ENCODE data around the gene CDR2. TPM values are rescaled to one million over a fixed set of nuclear protein-coding genes. Genes with fewer than 3 reads are reported as not detected.

CDR2 gene
- total RNA-seq, 1 experiment from 2014 or later = 23.9 TPM

- intact Hi-C loops (cut with micrococcal nuclease) = no loop called here
- peaks cover 10% of the 10 kb centered on the region for H3K4me1 Mint-ChIP-seq (ENCODE audit: insufficient read depth, unreplicated experiment)
- H3K9me3 Mint-ChIP-seq (ENCODE audit: unreplicated experiment) = no peaks in the 10 kb centered on the region
- H3K4me3 Mint-ChIP-seq (ENCODE audit: unreplicated experiment) = no peak overlapping the region
- BruUV-seq (replicated peaks) = no TSS peak
- CTCF ChIA-PET = interaction anchor here (1.0 to 2.0 kb wide), 4 partner anchors 10 to 25 kb away, joined by 3 to 10 read pairs (median 4); no protein-coding TSS in a partner anchor
- TF ChIP-seq CTCF (IDR thresholded peaks at IDR 0.05; ENCODE audit: unreplicated experiment) = no peak
- POLR2A ChIA-PET = interaction anchor here (0.7 to 3.8 kb wide), 6 partner anchors 9 to 29 kb away, joined by 3 to 14 read pairs (median 4); no protein-coding TSS in a partner anchor
- peaks cover 73% of the 10 kb centered on the region for H3K36me3 Mint-ChIP-seq (ENCODE audit: insufficient read depth, unreplicated experiment)
- H3K27me3 Mint-ChIP-seq (ENCODE audit: insufficient read depth, unreplicated experiment) = no peaks in the 10 kb centered on the region
- DNase-seq (ENCODE audit: unreplicated experiment) = no peak
- no peak overlapping the region for H3K27ac Mint-ChIP-seq (ENCODE audit: low read depth, unreplicated experiment)
These were observed 27.9 kb downstream of the CDR2 start for GRCh38 chr16:22346483-22346882.

GRCh38 chr16:22342082-22342481 lies 32.3 kb downstream of the CDR2 start:
- H3K36me3 Mint-ChIP-seq (ENCODE audit: insufficient read depth, unreplicated experiment) = peaks cover 51% of the 10 kb centered on the region
- TF ChIP-seq CTCF (IDR thresholded peaks at IDR 0.05; ENCODE audit: unreplicated experiment) = no peak
- ChIA-PET CTCF (interaction anchor here (0.7 to 2.2 kb wide), 3 partner anchors 12 to 213 kb away, joined by 3 to 9 read pairs (median 3); no protein-coding TSS in a partner anchor), POLR2A (interaction anchor here (2.4 kb wide), 1 partner anchor 11 kb away, joined by 9 read pairs; no protein-coding TSS in a partner anchor)
- no peak overlapping the region for H3K27ac Mint-ChIP-seq (ENCODE audit: low read depth, unreplicated experiment)
- H3K9me3 Mint-ChIP-seq (ENCODE audit: unreplicated experiment) = peaks cover 10% of the 10 kb centered on the region
- no peaks in the 10 kb centered on the region for H3K4me1 Mint-ChIP-seq (ENCODE audit: insufficient read depth, unreplicated experiment)
- no TSS peak for BruUV-seq (replicated peaks)
- intact Hi-C loops (cut with micrococcal nuclease) = no loop called here
- no peak for DNase-seq (ENCODE audit: unreplicated experiment)
- H3K27me3 Mint-ChIP-seq (ENCODE audit: insufficient read depth, unreplicated experiment) = no peaks in the 10 kb centered on the region
- H3K4me3 Mint-ChIP-seq (ENCODE audit: unreplicated experiment) = no peak overlapping the region

GRCh38 chr16:22340945-22341344 lies 33.5 kb downstream of the CDR2 start:
- no peak for TF ChIP-seq CTCF (IDR thresholded peaks at IDR 0.05; ENCODE audit: unreplicated experiment)
- BruUV-seq (replicated peaks) = no TSS peak
- H3K27ac Mint-ChIP-seq (ENCODE audit: low read depth, unreplicated experiment) = no peak overlapping the region
- H3K9me3 Mint-ChIP-seq (ENCODE audit: unreplicated experiment) = peaks cover 18% of the 10 kb centered on the region
- no peak for DNase-seq (ENCODE audit: unreplicated experiment)
- no peak overlapping the region for H3K4me3 Mint-ChIP-seq (ENCODE audit: unreplicated experiment)
- H3K36me3 Mint-ChIP-seq (ENCODE audit: insufficient read depth, unreplicated experiment) = peaks cover 50% of the 10 kb centered on the region
- no peaks in the 10 kb centered on the region for H3K27me3 Mint-ChIP-seq (ENCODE audit: insufficient read depth, unreplicated experiment)
- intact Hi-C loops (cut with micrococcal nuclease) = no loop called here
- ChIA-PET CTCF (no interaction called here), POLR2A (no interaction called here)
- no peaks in the 10 kb centered on the region for H3K4me1 Mint-ChIP-seq (ENCODE audit: insufficient read depth, unreplicated experiment)

- no peak for DNase-seq (ENCODE audit: unreplicated experiment)
- Mint-ChIP-seq H3K36me3 (ENCODE audit: insufficient read depth, unreplicated experiment) (peaks cover 56% of the 10 kb centered on the region), H3K27me3 (ENCODE audit: insufficient read depth, unreplicated experiment) (no peaks in the 10 kb centered on the region), H3K27ac (ENCODE audit: low read depth, unreplicated experiment) (peak overlapping the region; percentile 6), H3K9me3 (ENCODE audit: unreplicated experiment) (peaks cover 18% of the 10 kb centered on the region), H3K4me3 (ENCODE audit: unreplicated experiment) (no peak overlapping the region), H3K4me1 (ENCODE audit: insufficient read depth, unreplicated experiment) (no peaks in the 10 kb centered on the region)
- CTCF ChIA-PET = interaction anchor here (0.6 to 2.1 kb wide), 2 partner anchors 19 to 107 kb away, joined by 4 to 5 read pairs; no protein-coding TSS in a partner anchor
- POLR2A ChIA-PET = interaction anchor here (0.7 to 1.7 kb wide), 6 partner anchors 8 to 34 kb away, joined by 3 to 4 read pairs (median 3); no protein-coding TSS in a partner anchor
- no peak for TF ChIP-seq CTCF (IDR thresholded peaks at IDR 0.05; ENCODE audit: unreplicated experiment)
- BruUV-seq (replicated peaks) = no TSS peak
- intact Hi-C loops (cut with micrococcal nuclease) = no loop called here
These were observed 36.4 kb downstream of the CDR2 start for GRCh38 chr16:22337849-22338635.

Measured in MCF 10A (cell line).